PFSK-1 (cell line): ENCODE measurements around the gene GALR2. TPM values are rescaled to one million over a fixed set of nuclear protein-coding genes. Genes with fewer than 3 reads are reported as not detected.

Experiments
- FOXP2 ChIP-seq: optimal IDR thresholded peaks from 2 replicates; pipeline ENCODE3; 2011; ENCODE audit warnings: borderline replicate concordance, control low read depth, inconsistent platforms; ENCODE audit not compliant: insufficient read depth; ENCODE audit errors: extremely low read length, extremely low read depth
- POLR2AphosphoS5 ChIP-seq: IDR thresholded peaks from 2 replicates; pipeline ENCODE4 v1.6.1; 2012; ENCODE audit warnings: low read depth, mild to moderate bottlenecking, control low read depth, low read length, moderate library complexity
- SIN3A ChIP-seq: IDR thresholded peaks from 2 replicates; pipeline ENCODE4 v1.6.1; 2012; ENCODE audit warnings: mild to moderate bottlenecking, low read length, moderate library complexity, borderline replicate concordance; ENCODE audit not compliant: insufficient read depth
- TAF1 ChIP-seq: IDR thresholded peaks from 2 replicates; pipeline ENCODE4 v1.6.1; 2012; ENCODE audit warnings: low read length, control low read depth, borderline replicate concordance; ENCODE audit not compliant: insufficient read depth
- polyA plus RNA-seq: library from polyadenylated mRNA; unstranded; fragments of >200 nt; gene quantifications from one replicate; pipeline ENCODE4 v1.2.1, GENCODE V29; 2012; ENCODE audit warnings: low read depth, missing spikeins; ENCODE audit not compliant: insufficient read length
- TF ChIP-seq, protein P1 (sequence below), 2 experiments: IDR thresholded peaks; 2 replicates each; pipeline versions ENCODE4 v1.6.1 to v1.8.0; 2011 to 2012; ENCODE audit warnings: low read depth in 2 of 2, low read length in 2 of 2, control low read depth in 1 of 2, inconsistent platforms in 1 of 2, mild to moderate bottlenecking in 1 of 2, moderate library complexity in 1 of 2; ENCODE audit not compliant: insufficient read depth in 1 of 2

The GALR2 gene, protein sequence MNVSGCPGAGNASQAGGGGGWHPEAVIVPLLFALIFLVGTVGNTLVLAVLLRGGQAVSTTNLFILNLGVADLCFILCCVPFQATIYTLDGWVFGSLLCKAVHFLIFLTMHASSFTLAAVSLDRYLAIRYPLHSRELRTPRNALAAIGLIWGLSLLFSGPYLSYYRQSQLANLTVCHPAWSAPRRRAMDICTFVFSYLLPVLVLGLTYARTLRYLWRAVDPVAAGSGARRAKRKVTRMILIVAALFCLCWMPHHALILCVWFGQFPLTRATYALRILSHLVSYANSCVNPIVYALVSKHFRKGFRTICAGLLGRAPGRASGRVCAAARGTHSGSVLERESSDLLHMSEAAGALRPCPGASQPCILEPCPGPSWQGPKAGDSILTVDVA
- 0.28 TPM for polyA plus RNA-seq

DNA sequence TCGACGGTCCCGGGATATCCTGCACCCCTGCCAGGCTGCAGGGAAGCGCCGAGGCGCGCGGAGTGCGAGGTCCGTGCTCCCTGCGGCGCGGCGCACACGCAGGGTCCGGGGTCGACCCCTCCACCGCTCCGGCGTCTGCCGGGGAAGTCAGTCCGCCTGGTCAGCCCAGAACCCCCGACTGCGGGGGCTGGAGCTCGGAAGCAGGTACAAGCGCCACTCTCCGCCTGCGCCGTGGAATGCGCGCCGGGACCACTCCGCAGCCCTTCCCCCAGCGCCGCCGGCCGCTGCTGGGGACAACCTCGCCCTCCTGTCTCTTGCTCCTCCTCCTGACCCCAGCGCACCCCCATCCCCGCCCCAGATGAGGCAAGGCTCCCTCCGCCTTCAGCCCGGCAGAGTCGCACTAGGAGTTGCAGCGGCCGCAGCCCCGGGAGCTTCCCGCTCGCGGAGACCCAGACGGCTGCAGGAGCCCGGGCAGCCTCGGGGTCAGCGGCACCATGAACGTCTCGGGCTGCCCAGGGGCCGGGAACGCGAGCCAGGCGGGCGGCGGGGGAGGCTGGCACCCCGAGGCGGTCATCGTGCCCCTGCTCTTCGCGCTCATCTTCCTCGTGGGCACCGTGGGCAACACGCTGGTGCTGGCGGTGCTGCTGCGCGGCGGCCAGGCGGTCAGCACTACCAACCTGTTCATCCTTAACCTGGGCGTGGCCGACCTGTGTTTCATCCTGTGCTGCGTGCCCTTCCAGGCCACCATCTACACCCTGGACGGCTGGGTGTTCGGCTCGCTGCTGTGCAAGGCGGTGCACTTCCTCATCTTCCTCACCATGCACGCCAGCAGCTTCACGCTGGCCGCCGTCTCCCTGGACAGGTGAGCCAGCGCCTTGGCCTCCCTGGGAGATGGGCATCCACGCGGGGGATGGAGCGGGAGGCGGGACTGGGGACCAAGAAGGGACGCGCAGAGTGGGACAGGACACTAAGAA is at the start of gene GALR2:
Gene GALR2 (plus strand): TSS at position 392 of the 974 bp plus-strand sequence. CDS start 103 bp downstream, at position 495.
- TF ChIP-seq SIN3A, result no peak
- no peak for TF ChIP-seq POLR2AphosphoS5
- TF ChIP-seq FOXP2, result no peak
- TF ChIP-seq TAF1, result no peak

DNA sequence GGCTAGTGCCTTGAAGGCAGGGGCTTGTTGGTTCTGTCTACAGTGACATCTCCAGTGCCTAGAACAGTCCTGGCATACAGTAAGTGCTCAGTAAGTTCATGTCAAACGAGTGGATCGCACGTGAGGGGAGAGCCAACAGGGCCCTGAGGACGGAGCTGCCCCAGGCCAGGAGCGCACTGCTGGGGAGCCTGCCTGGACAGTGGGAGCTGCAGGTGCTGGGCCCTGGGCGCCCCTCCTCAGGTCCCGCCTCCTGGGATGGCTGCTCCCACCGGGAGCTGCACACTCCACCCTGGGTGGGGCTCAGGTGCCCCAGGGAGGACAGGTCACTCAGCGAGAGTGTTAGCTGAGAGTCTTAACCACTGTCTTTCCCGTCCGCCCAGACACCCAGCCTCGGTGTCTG is 49.3 kb upstream of the GALR2 start:
- no peak for TF ChIP-seq SIN3A
- TF ChIP-seq, protein P1, sequence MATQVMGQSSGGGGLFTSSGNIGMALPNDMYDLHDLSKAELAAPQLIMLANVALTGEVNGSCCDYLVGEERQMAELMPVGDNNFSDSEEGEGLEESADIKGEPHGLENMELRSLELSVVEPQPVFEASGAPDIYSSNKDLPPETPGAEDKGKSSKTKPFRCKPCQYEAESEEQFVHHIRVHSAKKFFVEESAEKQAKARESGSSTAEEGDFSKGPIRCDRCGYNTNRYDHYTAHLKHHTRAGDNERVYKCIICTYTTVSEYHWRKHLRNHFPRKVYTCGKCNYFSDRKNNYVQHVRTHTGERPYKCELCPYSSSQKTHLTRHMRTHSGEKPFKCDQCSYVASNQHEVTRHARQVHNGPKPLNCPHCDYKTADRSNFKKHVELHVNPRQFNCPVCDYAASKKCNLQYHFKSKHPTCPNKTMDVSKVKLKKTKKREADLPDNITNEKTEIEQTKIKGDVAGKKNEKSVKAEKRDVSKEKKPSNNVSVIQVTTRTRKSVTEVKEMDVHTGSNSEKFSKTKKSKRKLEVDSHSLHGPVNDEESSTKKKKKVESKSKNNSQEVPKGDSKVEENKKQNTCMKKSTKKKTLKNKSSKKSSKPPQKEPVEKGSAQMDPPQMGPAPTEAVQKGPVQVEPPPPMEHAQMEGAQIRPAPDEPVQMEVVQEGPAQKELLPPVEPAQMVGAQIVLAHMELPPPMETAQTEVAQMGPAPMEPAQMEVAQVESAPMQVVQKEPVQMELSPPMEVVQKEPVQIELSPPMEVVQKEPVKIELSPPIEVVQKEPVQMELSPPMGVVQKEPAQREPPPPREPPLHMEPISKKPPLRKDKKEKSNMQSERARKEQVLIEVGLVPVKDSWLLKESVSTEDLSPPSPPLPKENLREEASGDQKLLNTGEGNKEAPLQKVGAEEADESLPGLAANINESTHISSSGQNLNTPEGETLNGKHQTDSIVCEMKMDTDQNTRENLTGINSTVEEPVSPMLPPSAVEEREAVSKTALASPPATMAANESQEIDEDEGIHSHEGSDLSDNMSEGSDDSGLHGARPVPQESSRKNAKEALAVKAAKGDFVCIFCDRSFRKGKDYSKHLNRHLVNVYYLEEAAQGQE (IDR thresholded peaks at IDR 0.05; ENCODE audit: insufficient read depth in 1 of 2, low read depth in 2 of 2, low read length in 2 of 2), result no peak

DNA sequence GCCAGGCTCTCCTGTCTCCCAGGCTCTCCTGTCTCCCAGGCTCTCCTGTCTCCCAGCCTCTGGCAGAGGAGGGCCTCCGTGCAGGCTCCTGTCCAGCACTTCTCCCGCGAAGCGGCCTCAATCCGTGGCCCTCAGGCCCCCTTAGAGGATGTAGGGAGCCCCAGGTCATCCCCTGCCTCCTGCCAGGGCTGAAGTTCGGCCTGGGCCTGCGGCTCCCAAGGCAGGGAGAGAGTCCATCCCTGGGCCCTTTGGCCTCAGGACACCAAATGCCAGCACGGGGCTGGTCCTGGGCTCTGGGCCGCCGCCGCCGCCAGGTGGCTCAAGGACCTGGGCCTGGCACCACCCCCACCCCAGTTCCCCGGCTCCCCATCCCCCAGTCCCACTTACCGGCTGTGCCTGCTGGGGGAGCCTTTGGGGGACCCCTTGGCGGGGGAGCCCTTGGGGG is 47.8 kb upstream of the GALR2 start:
- TF ChIP-seq, protein P1 (IDR thresholded peaks at IDR 0.05; ENCODE audit: insufficient read depth in 1 of 2, low read depth in 2 of 2, low read length in 2 of 2), result no peak
- no peak for TF ChIP-seq POLR2AphosphoS5
- TF ChIP-seq SIN3A, result no peak
- no peak for TF ChIP-seq FOXP2

DNA sequence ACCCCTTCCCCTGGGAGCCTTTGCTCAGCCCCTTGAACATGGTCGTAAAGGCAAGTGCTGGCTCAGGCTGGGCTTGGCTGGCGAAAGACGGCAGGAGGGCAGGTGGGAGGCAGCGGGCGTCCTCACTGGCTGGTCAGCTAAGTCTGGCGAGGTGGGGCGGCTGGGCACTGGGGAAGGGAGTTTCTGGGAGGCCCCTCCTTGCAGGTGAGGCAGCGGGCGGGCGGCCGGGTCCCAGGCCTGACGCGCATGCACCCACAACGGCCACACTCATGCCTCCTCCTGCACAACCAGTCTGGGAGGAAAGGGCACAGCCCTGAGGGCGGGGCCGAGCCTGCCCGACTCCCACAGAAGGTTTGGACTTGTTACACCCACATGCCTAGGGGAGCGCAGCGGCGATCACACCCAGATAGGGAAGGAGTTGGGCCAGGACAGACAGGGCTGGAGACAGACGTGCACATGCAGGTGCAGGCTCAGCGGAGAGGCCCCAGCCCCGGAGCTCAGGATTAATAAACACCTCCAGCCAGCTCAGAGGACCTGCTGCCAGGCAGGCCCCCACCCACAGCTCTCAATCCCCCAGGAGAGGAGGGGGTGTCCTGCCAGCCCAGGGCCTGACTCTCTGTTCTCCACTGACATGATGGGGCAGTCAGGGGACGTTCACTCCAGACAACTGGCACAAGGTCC is 47.3 kb upstream of the GALR2 start, which contains the start of gene EVPL:
Gene EVPL (minus strand): TSS at position 148 of the 681 bp plus-strand sequence. CDS start 108 bp downstream, at position 40.
- no peak for TF ChIP-seq POLR2AphosphoS5

GRCh38 chr17:76032073-76032779 is 42.4 kb upstream of the GALR2 start:
- TF ChIP-seq TAF1 (no peak), SIN3A (no peak), FOXP2 (no peak), POLR2AphosphoS5 (no peak)
- TF ChIP-seq, protein P1 (IDR thresholded peaks at IDR 0.05; ENCODE audit: insufficient read depth in 1 of 2, low read depth in 2 of 2, low read length in 2 of 2), result no peak
